Upper lobe of right lung (tissue), 1 donor: ENCODE data around the gene POLR2L. TPM values are rescaled to one million over a fixed set of nuclear protein-coding genes. Genes with fewer than 3 reads are reported as not detected.

Experiments used
- ATAC-seq: fragments of 200-7000 bp; cut with Tn5 transposase; one replicate; pipeline ENCODE4 v1.9.1; 2020; ENCODE audit warnings: mild to moderate bottlenecking, moderate library complexity
- DNase-seq: peaks from one replicate; pipeline ENCODE4 v3.0.0-alpha.2; 2020
- H3K27ac ChIP-seq: fragments of 200-600 bp; one replicate; pipeline ENCODE4 v1.8.0; 2022
- H3K27me3 ChIP-seq: fragments of 200-600 bp; one replicate; pipeline ENCODE4 v1.8.0; 2022; ENCODE audit warnings: mild to moderate bottlenecking
- H3K36me3 ChIP-seq: fragments of 200-600 bp; one replicate; pipeline ENCODE4 v1.8.0; 2022
- H3K4me1 ChIP-seq: fragments of 200-600 bp; one replicate; pipeline ENCODE4 v1.8.0; 2022
- H3K4me3 ChIP-seq: fragments of 200-600 bp; one replicate; pipeline ENCODE4 v1.8.0; 2022; ENCODE audit warnings: mild to moderate bottlenecking
- H3K9me3 ChIP-seq: fragments of 200-600 bp; one replicate; pipeline ENCODE4 v1.8.0; 2022
- CTCF ChIP-seq: fragments of 200-600 bp; IDR thresholded peaks from one replicate; pipeline ENCODE4 v1.8.0; 2022; ENCODE audit warnings: antibody characterized with exemption
- intact Hi-C: fragments of 100-400 bp; cut with DNase I; formaldehyde crosslinking; loops from one replicate; pipeline ENCODE4 v1.11.0; 2022
- long read RNA-seq: library from polyadenylated mRNA; unstranded; transcript quantifications from one replicate; pipeline ENCODE4 v2.0.0, GENCODE V29; 2021
- total RNA-seq: library from RNA; stranded (reverse); fragmentation: NEBNext Ultra II Directional; extraction: Animal tissue kit (Norgen Biotek cat#: 25700); gene quantifications from one replicate; pipeline ENCODE4 v1.2.1, GENCODE V29; 2021
- donor health status: DM: no; HTN: yes; CAD: no; lungs with severe emphysema.

Gene POLR2L
- 138 TPM for total RNA-seq
- long read RNA-seq, transcript POLR2L-201 (2 exons, 892 nt): major isoform, 58 of 59 reads
- long read RNA-seq, partial matches to known transcripts: 0 of 59 reads
- long read RNA-seq, other reads (novel, unspliced or antisense): 1 of 59 reads

- no peaks in the 10 kb centered on the region for H3K9me3 ChIP-seq
- TF ChIP-seq CTCF: no peak
- H3K4me1 ChIP-seq: peaks cover 47% of the 10 kb centered on the region
- DNase-seq (peak; percentile 96), ATAC-seq (peak; percentile 67)
- H3K27me3 ChIP-seq: no peaks in the 10 kb centered on the region
- peak within 1 kb of the TSS; percentile 97 for H3K27ac ChIP-seq
- intact Hi-C loops: no loop called here
- peak within 1 kb of the TSS; percentile 100 for H3K4me3 ChIP-seq
- H3K36me3 ChIP-seq: peaks cover 33% of the 10 kb centered on the region
Measured at GRCh38 chr11:842370-843002, at the start of gene POLR2L, which contains the start of gene TSPAN4. Gene POLR2L, minus strand, starts transcription at chr11:842529. Its CDS starts 21 bp downstream, at chr11:842508. Gene TSPAN4, plus strand, starts transcription at chr11:842852. Its CDS starts 7,453 bp downstream, at chr11:850305.

GRCh38 chr11:890794-891540 is 48.6 kb upstream of the POLR2L start:
- Histone ChIP-seq H3K4me1 (no peaks in the 10 kb centered on the region), H3K27ac (no peak overlapping the region), H3K36me3 (no peaks in the 10 kb centered on the region), H3K27me3 (no peaks in the 10 kb centered on the region), H3K9me3 (no peaks in the 10 kb centered on the region), H3K4me3 (no peak overlapping the region)
- no peak for TF ChIP-seq CTCF
- DNase-seq (no peak), ATAC-seq (no peak)
- intact Hi-C loops: no loop called here

- Histone ChIP-seq H3K4me1 (no peaks in the 10 kb centered on the region), H3K27me3 (no peaks in the 10 kb centered on the region), H3K27ac (no peak overlapping the region), H3K36me3 (no peaks in the 10 kb centered on the region), H3K9me3 (no peaks in the 10 kb centered on the region), H3K4me3 (no peak overlapping the region)
- ATAC-seq (no peak), DNase-seq (no peak)
- TF ChIP-seq CTCF: no peak
- intact Hi-C loops: no loop called here
Measured at GRCh38 chr11:889687-890475, 47.6 kb upstream of the POLR2L start.

GRCh38 chr11:889257-889656 is 46.9 kb upstream of the POLR2L start:
- H3K27me3 ChIP-seq: no peaks in the 10 kb centered on the region
- H3K27ac ChIP-seq: no peak overlapping the region
- H3K9me3 ChIP-seq: no peaks in the 10 kb centered on the region
- H3K4me3 ChIP-seq: no peak overlapping the region
- intact Hi-C loops: no loop called here
- ATAC-seq (no peak), DNase-seq (no peak)
- H3K4me1 ChIP-seq: no peaks in the 10 kb centered on the region
- no peak for TF ChIP-seq CTCF
- H3K36me3 ChIP-seq: no peaks in the 10 kb centered on the region

- no peak overlapping the region for H3K4me3 ChIP-seq
- no peak for TF ChIP-seq CTCF
- H3K36me3 ChIP-seq: no peaks in the 10 kb centered on the region
- no peaks in the 10 kb centered on the region for H3K9me3 ChIP-seq
- no peaks in the 10 kb centered on the region for H3K27me3 ChIP-seq
- DNase-seq: no peak
- no peak overlapping the region for H3K27ac ChIP-seq
- intact Hi-C loops: no loop called here
- ATAC-seq: no peak
- no peaks in the 10 kb centered on the region for H3K4me1 ChIP-seq
Measured at GRCh38 chr11:888310-889212, 46.2 kb upstream of the POLR2L start.
